ENCODE data around the gene PLCH2. TPM values are rescaled to one million over a fixed set of nuclear protein-coding genes. Genes with fewer than 3 reads are reported as not detected.

The PLCH2 gene
- total RNA-seq, 1 donor from 2014 or later: 61.4 TPM

DNA sequence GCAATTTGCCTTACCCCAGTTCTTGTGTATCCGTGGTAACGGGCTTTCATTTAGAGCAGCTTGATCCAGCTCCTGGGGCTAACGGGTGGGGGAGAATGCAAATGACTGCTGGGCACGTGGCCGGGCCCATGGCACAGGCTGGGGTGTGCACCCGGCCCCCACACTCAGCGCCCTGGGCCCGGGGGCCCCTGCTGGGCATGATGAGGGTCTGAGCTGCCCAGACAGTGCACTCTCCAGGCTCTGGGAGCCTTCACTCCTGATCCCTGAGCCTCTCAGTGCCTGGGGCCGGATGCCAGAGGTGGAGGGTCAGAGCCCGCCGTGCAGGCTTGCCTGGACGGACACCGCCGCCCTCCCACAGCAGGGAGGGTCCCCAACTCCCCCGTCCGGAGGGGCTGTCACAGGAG lies 43.6 kb upstream of the PLCH2 start:
- Mint-ChIP-seq H3K4me3 (ENCODE audit: unreplicated experiment) (no peak overlapping the region), H3K4me1 (ENCODE audit: low read depth, unreplicated experiment) (peaks cover 6% of the 10 kb centered on the region), H3K27me3 (ENCODE audit: unreplicated experiment) (no peaks in the 10 kb centered on the region), H3K36me3 (ENCODE audit: unreplicated experiment) (no peaks in the 10 kb centered on the region), H3K9me3 (ENCODE audit: unreplicated experiment) (peaks cover 2% of the 10 kb centered on the region), H3K27ac (ENCODE audit: unreplicated experiment) (no peak overlapping the region)
- no peak for DNase-seq
- TF ChIP-seq CTCF (IDR thresholded peaks at IDR 0.05; ENCODE audit: partially characterized antibody, unreplicated experiment): no peak

DNA sequence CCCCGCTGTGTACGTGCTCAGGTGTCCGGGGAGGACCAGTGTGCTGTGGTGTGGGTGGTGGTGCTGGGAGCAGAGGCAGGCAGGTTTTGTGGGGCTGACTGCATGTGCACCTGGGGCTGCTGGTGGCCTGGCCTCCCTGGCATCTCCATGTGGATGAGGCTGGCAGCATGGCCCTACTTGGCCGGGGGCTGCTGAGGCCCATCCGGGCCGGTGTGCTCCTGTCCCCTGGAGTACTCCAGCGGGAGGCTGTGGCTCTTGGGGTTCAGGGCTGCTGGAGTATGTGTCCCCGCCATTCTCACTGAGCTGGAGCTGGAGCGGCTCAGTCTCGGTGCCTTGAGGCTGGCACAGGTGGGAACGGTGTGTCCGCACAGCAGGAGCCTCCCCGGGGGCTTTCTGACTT lies 42.9 kb upstream of the PLCH2 start:
- H3K4me3 Mint-ChIP-seq (ENCODE audit: unreplicated experiment): no peak overlapping the region

DNA sequence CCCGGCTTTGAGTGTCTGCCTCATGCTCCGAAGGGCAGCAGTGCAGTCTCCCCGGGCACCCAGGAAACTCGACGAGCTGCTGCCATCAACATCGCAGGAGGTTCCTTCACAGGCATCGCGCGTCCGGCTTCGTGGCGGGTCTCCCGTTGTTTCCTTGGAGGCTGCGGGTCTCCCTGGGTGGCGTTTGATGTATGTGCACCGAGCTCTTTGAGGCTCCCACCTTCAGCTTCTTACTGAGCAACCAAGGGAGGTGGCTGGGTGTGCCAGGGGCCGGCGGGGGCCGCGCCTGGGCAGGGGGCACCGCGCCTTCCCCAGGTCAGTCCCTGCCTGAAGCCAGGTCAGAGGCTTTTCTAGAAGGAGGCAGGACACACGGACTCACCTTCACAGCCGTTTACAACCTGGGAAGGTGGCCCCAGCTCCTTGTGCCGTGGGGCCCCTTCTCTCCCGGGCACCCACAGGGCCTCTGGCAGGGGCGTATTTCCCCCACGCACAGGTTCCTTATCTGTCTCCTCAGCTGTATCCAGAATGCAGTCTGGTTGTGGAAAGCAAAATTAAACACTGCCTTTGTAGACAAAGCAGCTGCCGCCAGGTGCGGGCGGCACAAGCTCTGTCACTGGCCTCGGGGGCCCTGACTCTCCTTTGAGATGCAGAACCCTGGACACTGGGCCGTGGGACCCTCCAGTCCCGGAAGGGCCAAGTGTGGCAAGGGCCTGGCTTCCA lies 42.0 kb upstream of the PLCH2 start:
- H3K4me3 Mint-ChIP-seq (ENCODE audit: unreplicated experiment): no peak overlapping the region
- no peaks in the 10 kb centered on the region for H3K36me3 Mint-ChIP-seq (ENCODE audit: unreplicated experiment)
- H3K27me3 Mint-ChIP-seq (ENCODE audit: unreplicated experiment): no peaks in the 10 kb centered on the region
- peaks cover 2% of the 10 kb centered on the region for H3K9me3 Mint-ChIP-seq (ENCODE audit: unreplicated experiment)
- no peak for DNase-seq
- H3K4me1 Mint-ChIP-seq (ENCODE audit: low read depth, unreplicated experiment): peaks cover 11% of the 10 kb centered on the region
- H3K27ac Mint-ChIP-seq (ENCODE audit: unreplicated experiment): no peak overlapping the region
- TF ChIP-seq CTCF (IDR thresholded peaks at IDR 0.05; ENCODE audit: partially characterized antibody, unreplicated experiment): no peak

More for the DNA sequence above, 42.9 kb upstream of the PLCH2 start:
- peaks cover 2% of the 10 kb centered on the region for H3K9me3 Mint-ChIP-seq (ENCODE audit: unreplicated experiment)
- no peaks in the 10 kb centered on the region for H3K36me3 Mint-ChIP-seq (ENCODE audit: unreplicated experiment)
- no peak for DNase-seq
- peaks cover 11% of the 10 kb centered on the region for H3K4me1 Mint-ChIP-seq (ENCODE audit: low read depth, unreplicated experiment)
- TF ChIP-seq CTCF (IDR thresholded peaks at IDR 0.05; ENCODE audit: partially characterized antibody, unreplicated experiment): no peak
- H3K27ac Mint-ChIP-seq (ENCODE audit: unreplicated experiment): no peak overlapping the region
- no peaks in the 10 kb centered on the region for H3K27me3 Mint-ChIP-seq (ENCODE audit: unreplicated experiment)

DNA sequence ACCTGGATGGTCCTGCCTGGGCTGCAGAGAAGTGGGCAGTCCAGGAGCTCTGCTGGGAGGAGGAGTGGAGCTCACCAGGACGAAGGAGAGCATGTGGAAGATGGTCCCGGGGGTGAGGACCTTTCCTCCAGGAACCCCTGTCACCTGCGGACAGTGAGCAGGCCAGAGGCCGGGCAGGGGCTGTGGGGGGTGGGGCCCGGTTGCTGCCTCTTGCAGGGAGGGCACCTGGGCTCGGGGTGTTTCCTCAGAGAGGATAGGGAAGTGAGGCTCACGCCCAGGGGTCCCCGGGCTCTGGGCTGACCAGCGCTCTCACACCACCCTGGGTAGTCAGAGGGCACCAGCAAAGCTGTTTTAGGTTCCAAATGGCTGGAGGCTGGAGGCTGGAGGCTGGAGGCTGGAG lies 41.0 kb upstream of the PLCH2 start:
- peaks cover 4% of the 10 kb centered on the region for H3K27me3 Mint-ChIP-seq (ENCODE audit: unreplicated experiment)
- H3K4me3 Mint-ChIP-seq (ENCODE audit: unreplicated experiment): no peak overlapping the region
- no peak for DNase-seq
- no peaks in the 10 kb centered on the region for H3K36me3 Mint-ChIP-seq (ENCODE audit: unreplicated experiment)
- TF ChIP-seq CTCF (IDR thresholded peaks at IDR 0.05; ENCODE audit: partially characterized antibody, unreplicated experiment): no peak
- H3K9me3 Mint-ChIP-seq (ENCODE audit: unreplicated experiment): peaks cover 6% of the 10 kb centered on the region
- no peak overlapping the region for H3K27ac Mint-ChIP-seq (ENCODE audit: unreplicated experiment)
- H3K4me1 Mint-ChIP-seq (ENCODE audit: low read depth, unreplicated experiment): peaks cover 18% of the 10 kb centered on the region

- H3K4me1 Mint-ChIP-seq (ENCODE audit: low read depth, unreplicated experiment): peaks cover 18% of the 10 kb centered on the region
- peaks cover 6% of the 10 kb centered on the region for H3K9me3 Mint-ChIP-seq (ENCODE audit: unreplicated experiment)
- DNase-seq: no peak
- no peak overlapping the region for H3K4me3 Mint-ChIP-seq (ENCODE audit: unreplicated experiment)
- H3K27me3 Mint-ChIP-seq (ENCODE audit: unreplicated experiment): peaks cover 4% of the 10 kb centered on the region
- no peak for TF ChIP-seq CTCF (IDR thresholded peaks at IDR 0.05; ENCODE audit: partially characterized antibody, unreplicated experiment)
- no peak overlapping the region for H3K27ac Mint-ChIP-seq (ENCODE audit: unreplicated experiment)
- H3K36me3 Mint-ChIP-seq (ENCODE audit: unreplicated experiment): no peaks in the 10 kb centered on the region
Measured at GRCh38 chr1:2435746-2436355, 40.2 kb upstream of the PLCH2 start.
